Mucosa of stomach (tissue), 1 donor: ENCODE data around the gene KIR2DL3.
"Not testable (repeated sequence)": the region's sequence is repeated elsewhere in the genome, so short reads cannot be mapped to it uniquely, and the experiment has no call there.

Source experiments
- H3K27me3 ChIP-seq: one replicate; pipeline ENCODE4 v1.7.0; 2013; ENCODE audit warnings: mild to moderate bottlenecking, low read length; ENCODE audit not compliant: control insufficient read depth, insufficient read depth
- H3K36me3 ChIP-seq: one replicate; pipeline ENCODE4 v1.7.0; 2013; ENCODE audit warnings: low read length; ENCODE audit not compliant: control insufficient read depth, insufficient read depth
- H3K4me1 ChIP-seq: one replicate; pipeline ENCODE4 v1.7.0; 2013; ENCODE audit warnings: mild to moderate bottlenecking, low read length; ENCODE audit not compliant: control insufficient read depth, insufficient read depth
- H3K4me3 ChIP-seq: one replicate; pipeline ENCODE4 v1.7.0; 2013; ENCODE audit warnings: low read length
- H3K9ac ChIP-seq: one replicate; pipeline ENCODE4 v1.7.0; 2013; ENCODE audit warnings: mild to moderate bottlenecking, low read length, moderate library complexity
- H3K9me3 ChIP-seq: one replicate; pipeline ENCODE4 v1.7.0; 2013; ENCODE audit warnings: mild to moderate bottlenecking, low read length, moderate library complexity; ENCODE audit not compliant: control insufficient read depth
- donor health status: Pancreatic carcinoma.

KIR2DL3 gene

GRCh38 chr19:54750276-54750675 lies 12.0 kb downstream of the KIR2DL3 start:
- not testable (repeated sequence) for H3K9ac ChIP-seq, H3K9me3 ChIP-seq, H3K4me3 ChIP-seq, H3K27me3 ChIP-seq, H3K36me3 ChIP-seq, H3K4me1 ChIP-seq

DNA sequence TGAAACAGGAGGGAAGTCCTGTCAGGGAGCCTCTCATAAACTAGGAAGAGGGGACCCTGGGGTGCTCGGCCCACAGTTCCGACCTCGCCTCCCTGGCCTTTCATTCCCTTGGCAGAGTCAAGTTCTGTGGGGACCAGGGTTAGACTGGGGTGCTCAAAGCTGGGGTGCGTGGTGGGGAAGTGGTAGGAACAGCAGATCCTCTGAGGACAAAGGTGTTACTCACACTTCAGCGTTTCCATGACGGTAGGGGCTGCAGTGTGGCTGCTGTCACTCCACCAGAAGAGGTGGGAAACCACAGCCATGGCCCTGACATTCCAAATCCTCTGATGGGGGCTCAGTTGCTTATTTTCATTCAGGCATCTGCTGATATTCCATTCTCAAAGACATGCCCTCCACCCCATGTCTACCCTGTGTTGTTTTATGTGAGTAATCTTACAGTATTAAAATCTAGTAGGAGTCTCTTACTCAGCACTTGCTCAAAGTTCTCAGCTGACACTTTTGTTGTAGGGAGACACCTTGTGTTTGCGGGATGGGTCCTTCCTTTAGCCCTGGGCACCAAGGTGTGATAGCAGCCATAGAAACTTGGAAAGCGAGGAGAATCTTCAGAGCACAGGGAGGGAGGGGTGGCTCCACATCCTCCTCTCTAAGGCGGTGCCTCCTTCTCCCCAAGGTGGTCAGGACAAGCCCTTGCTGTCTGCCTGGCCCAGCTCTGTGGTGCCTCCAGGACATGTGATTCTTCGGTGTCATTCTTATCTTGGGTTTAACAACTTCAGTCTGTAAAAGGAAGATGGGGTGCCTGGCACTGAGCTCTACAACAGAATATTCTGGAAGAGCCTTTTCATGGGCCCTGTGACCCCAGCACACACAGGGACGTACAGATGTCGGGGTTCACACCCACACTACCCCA lies 18.1 kb downstream of the KIR2DL3 start:
- not testable (repeated sequence) for H3K36me3 ChIP-seq, H3K9me3 ChIP-seq, H3K4me1 ChIP-seq, H3K4me3 ChIP-seq, H3K27me3 ChIP-seq, H3K9ac ChIP-seq

DNA sequence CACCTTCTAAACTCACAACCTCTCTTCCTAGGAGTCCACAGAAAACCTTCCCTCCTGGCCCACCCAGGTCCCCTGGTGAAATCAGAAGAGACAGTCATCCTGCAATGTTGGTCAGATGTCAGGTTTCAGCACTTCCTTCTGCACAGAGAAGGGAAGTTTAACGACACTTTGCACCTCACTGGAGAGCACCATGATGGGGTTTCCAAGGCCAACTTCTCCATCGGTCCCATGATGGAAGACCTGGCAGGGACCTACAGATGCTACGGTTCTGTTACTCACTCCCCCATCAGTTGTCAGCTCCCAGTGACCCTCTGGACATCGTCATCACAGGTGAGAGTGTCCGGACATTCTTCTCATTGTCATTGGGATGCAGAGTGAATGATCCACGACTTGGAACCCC lies 20.3 kb downstream of the KIR2DL3 start:
- H3K4me3 ChIP-seq, H3K9ac ChIP-seq, H3K36me3 ChIP-seq, H3K9me3 ChIP-seq, H3K4me1 ChIP-seq, H3K27me3 ChIP-seq: not testable (repeated sequence)

- H3K36me3 ChIP-seq, H3K4me1 ChIP-seq, H3K9me3 ChIP-seq, H3K27me3 ChIP-seq, H3K4me3 ChIP-seq, H3K9ac ChIP-seq: not testable (repeated sequence)
These were observed 25.9 kb downstream of the KIR2DL3 start for GRCh38 chr19:54764219-54764618.

GRCh38 chr19:54766464-54766863 lies 28.2 kb downstream of the KIR2DL3 start:
- not testable (repeated sequence) for H3K4me3 ChIP-seq, H3K4me1 ChIP-seq, H3K9me3 ChIP-seq, H3K27me3 ChIP-seq, H3K9ac ChIP-seq, H3K36me3 ChIP-seq

DNA sequence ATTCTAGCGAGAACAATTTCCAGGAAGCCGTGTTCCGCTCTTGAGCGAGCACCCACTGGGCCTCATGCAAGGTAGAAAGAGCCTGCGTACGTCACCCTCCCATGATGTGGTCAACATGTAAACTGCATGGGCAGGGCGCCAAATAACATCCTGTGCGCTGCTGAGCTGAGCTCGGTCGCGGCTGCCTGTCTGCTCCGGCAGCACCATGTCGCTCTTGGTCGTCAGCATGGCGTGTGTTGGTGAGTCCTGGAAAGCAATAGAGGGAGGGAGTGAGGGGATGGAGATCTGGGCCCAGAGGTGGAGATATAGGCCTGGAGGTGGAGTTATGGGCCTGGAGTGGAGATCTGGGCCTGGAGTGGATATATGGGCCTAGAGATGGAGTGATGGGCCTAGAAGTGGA lies 31.3 kb downstream of the KIR2DL3 start, which contains the start of gene KIR2DL1:
KIR2DL1 (plus strand) TSS at position 148 of the 400 bp plus-strand sequence; CDS start at position 206, 58 bp downstream.
- not testable (repeated sequence) for H3K27me3 ChIP-seq, H3K9ac ChIP-seq, H3K36me3 ChIP-seq, H3K9me3 ChIP-seq, H3K4me3 ChIP-seq, H3K4me1 ChIP-seq

DNA sequence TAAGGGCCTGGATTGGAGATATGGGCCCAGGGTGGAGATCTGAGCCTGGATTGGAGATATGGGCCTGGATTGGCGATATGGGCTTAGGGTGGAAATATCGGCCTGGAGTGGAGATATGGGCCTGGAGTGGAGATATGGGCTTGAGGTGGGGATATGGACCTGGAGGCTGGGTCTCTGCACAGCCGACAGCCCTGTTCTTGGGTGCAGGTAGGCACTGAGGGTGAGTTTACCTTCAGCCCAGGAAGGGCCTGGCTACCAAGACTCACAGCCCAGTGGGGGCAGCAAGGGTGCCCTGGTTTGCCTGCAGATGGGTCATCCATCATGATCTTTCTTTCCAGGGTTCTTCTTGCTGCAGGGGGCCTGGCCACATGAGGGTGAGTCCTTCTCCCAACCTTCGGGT lies 32.2 kb downstream of the KIR2DL3 start:
- not testable (repeated sequence) for H3K9me3 ChIP-seq, H3K27me3 ChIP-seq, H3K4me3 ChIP-seq

GRCh38 chr19:54771018-54771960 lies 33.0 kb downstream of the KIR2DL3 start:
- H3K4me3 ChIP-seq, H3K9me3 ChIP-seq, H3K27me3 ChIP-seq, H3K36me3 ChIP-seq, H3K9ac ChIP-seq, H3K4me1 ChIP-seq: not testable (repeated sequence)

More for the DNA sequence above, 32.2 kb downstream of the KIR2DL3 start:
- not testable (repeated sequence) for H3K4me1 ChIP-seq, H3K36me3 ChIP-seq, H3K9ac ChIP-seq

GRCh38 chr19:54772666-54773065 lies 34.4 kb downstream of the KIR2DL3 start:
- not testable (repeated sequence) for H3K27me3 ChIP-seq, H3K4me3 ChIP-seq, H3K36me3 ChIP-seq, H3K4me1 ChIP-seq, H3K9ac ChIP-seq, H3K9me3 ChIP-seq

DNA sequence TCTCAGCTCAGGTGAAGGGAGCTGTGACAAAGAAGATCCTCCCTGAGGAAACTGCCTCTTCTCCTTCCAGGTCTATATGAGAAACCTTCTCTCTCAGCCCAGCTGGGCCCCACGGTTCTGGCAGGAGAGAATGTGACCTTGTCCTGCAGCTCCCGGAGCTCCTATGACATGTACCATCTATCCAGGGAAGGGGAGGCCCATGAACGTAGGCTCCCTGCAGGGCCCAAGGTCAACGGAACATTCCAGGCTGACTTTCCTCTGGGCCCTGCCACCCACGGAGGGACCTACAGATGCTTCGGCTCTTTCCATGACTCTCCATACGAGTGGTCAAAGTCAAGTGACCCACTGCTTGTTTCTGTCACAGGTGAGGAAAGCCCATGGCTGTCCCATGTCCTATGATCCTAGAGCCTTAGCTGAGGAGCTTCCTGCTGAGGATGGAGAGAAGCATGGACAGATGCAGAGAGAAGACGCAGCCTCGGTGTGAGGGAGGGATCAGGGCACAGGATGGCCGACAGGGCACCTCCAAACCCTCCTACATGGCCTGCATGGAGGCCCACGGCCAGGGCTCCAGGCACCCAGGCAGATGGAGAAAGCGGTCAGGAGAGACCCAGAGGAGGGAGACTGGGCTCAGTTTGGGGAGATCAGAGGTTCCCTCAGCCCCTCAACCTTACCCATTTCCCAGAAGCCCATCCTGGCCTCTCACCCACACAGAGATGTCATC lies 36.9 kb downstream of the KIR2DL3 start:
- H3K4me1 ChIP-seq, H3K27me3 ChIP-seq, H3K4me3 ChIP-seq, H3K9me3 ChIP-seq, H3K36me3 ChIP-seq, H3K9ac ChIP-seq: not testable (repeated sequence)

DNA sequence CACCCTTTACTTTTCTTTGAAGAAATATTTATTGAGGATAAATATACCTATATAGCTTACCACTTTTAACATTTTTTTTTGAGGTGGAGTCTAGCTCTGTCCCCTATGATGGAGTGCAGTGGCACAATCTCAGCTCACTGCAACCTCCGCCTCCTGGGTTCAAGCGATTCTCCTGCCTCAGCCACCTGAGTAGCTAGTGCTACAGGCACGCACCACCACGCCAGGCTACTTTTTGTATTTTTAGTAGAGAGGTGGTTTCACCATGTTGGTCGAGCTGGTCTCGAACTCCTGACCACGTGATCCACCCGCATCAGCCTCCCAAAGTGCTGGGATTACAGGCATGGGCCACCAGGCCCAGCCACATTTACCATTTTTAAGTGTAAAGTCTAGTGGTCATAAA lies 37.5 kb downstream of the KIR2DL3 start:
- not testable (repeated sequence) for H3K4me3 ChIP-seq, H3K9ac ChIP-seq, H3K27me3 ChIP-seq, H3K4me1 ChIP-seq, H3K9me3 ChIP-seq, H3K36me3 ChIP-seq

DNA sequence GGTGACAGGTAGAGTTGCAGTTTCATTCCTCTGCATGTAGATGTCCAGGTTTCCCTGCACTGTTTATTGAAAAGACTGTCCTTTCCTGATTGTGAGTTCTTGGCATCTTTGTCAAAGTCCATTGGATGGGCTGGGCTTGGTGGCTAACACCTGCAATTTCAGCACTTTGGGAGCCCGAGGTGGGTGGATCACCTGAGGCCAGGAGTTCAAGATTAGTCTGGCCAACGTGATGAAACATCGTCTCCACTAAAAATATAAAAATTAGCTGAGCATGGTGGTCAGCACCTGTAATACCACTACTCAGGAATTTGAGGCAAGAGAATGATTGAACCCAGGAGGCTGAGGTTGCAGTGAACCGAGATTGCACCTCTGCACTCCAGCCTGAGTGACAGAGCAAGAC lies 39.5 kb downstream of the KIR2DL3 start:
- not testable (repeated sequence) for H3K4me1 ChIP-seq, H3K27me3 ChIP-seq, H3K36me3 ChIP-seq, H3K4me3 ChIP-seq, H3K9me3 ChIP-seq, H3K9ac ChIP-seq
